Measurements from ENCODE around the gene PALB2.

- no peak for TF ChIP-seq ZNF143 (CRISPR knock-in tag; IDR thresholded peaks at IDR 0.05)
- no peak for TF ChIP-seq PHF20 (CRISPR knock-in tag; IDR thresholded peaks at IDR 0.05)
- no peak for TF ChIP-seq RAD21 (CRISPR knock-in tag; IDR thresholded peaks at IDR 0.05)
- TF ChIP-seq ZNF777 (CRISPR knock-in tag; IDR thresholded peaks at IDR 0.05), result no peak
- TF ChIP-seq ARHGAP35 (CRISPR knock-in tag; IDR thresholded peaks at IDR 0.05; ENCODE audit: borderline replicate concordance), result no peak
- no peak for TF ChIP-seq THYN1 (CRISPR knock-in tag; IDR thresholded peaks at IDR 0.05; ENCODE audit: borderline replicate concordance, low read depth)
- no peak for TF ChIP-seq HIVEP1 (CRISPR knock-in tag; IDR thresholded peaks at IDR 0.05)
- no peak for TF ChIP-seq ZSCAN5A (CRISPR knock-in tag; IDR thresholded peaks at IDR 0.05; ENCODE audit: borderline replicate concordance)
- TF ChIP-seq CTCF (CRISPR knock-in tag; IDR thresholded peaks at IDR 0.05), result no peak
- no peak for TF ChIP-seq ZNF382 (CRISPR knock-in tag; IDR thresholded peaks at IDR 0.05; ENCODE audit: borderline replicate concordance)
- TF ChIP-seq KDM6A (CRISPR knock-in tag; IDR thresholded peaks at IDR 0.05; ENCODE audit: low read depth), result no peak
- TF ChIP-seq ZSCAN20 (CRISPR knock-in tag; IDR thresholded peaks at IDR 0.05; ENCODE audit: borderline replicate concordance), result no peak
- no peak for TF ChIP-seq ZSCAN22 (CRISPR knock-in tag; IDR thresholded peaks at IDR 0.05)
Observed at GRCh38 chr16:23689442-23690187, 48.5 kb upstream of the PALB2 start.

Measured in HepG2 (cell line).